ENCODE measurements around the gene FKBP4.

Gene FKBP4

GRCh38 chr12:2832550-2833127, 37.9 kb downstream of the FKBP4 start:
- no peak overlapping the region for H2BK15ac ChIP-seq (replicated peaks; ENCODE audit: low read depth)
- no peak overlapping the region for H3K4me2 ChIP-seq (ENCODE audit: low read length)
- no peak overlapping the region for H3K18ac ChIP-seq (ENCODE audit: low read length)
- H3K4me3 ChIP-seq (ENCODE audit: low read length) = no peak overlapping the region
- H3K4me1 ChIP-seq (ENCODE audit: control insufficient read depth, low read depth, low read length) = no peaks in the 10 kb centered on the region
- H3K4ac ChIP-seq (ENCODE audit: low read depth, low read length) = no peak overlapping the region
- H3K23ac ChIP-seq (ENCODE audit: low read length) = no peak overlapping the region
- no CpG with 5 or more reads among the region's 6 CpGs for WGBS (ENCODE audit: extremely low coverage, insufficient coverage, low lambda C conversion rate)
- no peaks in the 10 kb centered on the region for H3K36me3 ChIP-seq (ENCODE audit: control insufficient read depth, insufficient read depth, low read length)
- H3K56ac ChIP-seq (ENCODE audit: low read length) = no peak overlapping the region
- H3K79me2 ChIP-seq (ENCODE audit: control insufficient read depth, insufficient read depth, low read length) = no peaks in the 10 kb centered on the region
- no peak overlapping the region for H2BK5ac ChIP-seq (ENCODE audit: low read length)
- H3K79me1 ChIP-seq (ENCODE audit: low read length) = no peaks in the 10 kb centered on the region
- H2BK120ac ChIP-seq (ENCODE audit: low read depth, low read length) = no peak overlapping the region
- no peak overlapping the region for H4K5ac ChIP-seq (ENCODE audit: low read length)
- no peak for DNase-seq
- H3K27me3 ChIP-seq (ENCODE audit: insufficient read depth, low read length, poor library complexity) = no peaks in the 10 kb centered on the region
- no peak overlapping the region for H4K8ac ChIP-seq (ENCODE audit: low read depth, low read length)
- H3K27ac ChIP-seq (ENCODE audit: low read depth, low read length) = no peak overlapping the region
- no peak overlapping the region for H3K9ac ChIP-seq (ENCODE audit: low read length)
- H2AK5ac ChIP-seq (ENCODE audit: low read length) = no peak overlapping the region

- Histone ChIP-seq H4K5ac (ENCODE audit: low read length) (no peak overlapping the region), H3K18ac (ENCODE audit: low read length) (no peak overlapping the region), H2AK5ac (ENCODE audit: low read length) (no peak overlapping the region), H3K23ac (ENCODE audit: low read length) (no peak overlapping the region), H3K36me3 (ENCODE audit: control insufficient read depth, insufficient read depth, low read length) (no peaks in the 10 kb centered on the region), H3K9ac (ENCODE audit: low read length) (no peak overlapping the region), H3K4me1 (ENCODE audit: control insufficient read depth, low read depth, low read length) (no peaks in the 10 kb centered on the region), H2BK5ac (ENCODE audit: low read length) (no peak overlapping the region), H2BK15ac (replicated peaks; ENCODE audit: low read depth) (no peak overlapping the region), H3K56ac (ENCODE audit: low read length) (no peak overlapping the region), H3K79me1 (ENCODE audit: low read length) (no peaks in the 10 kb centered on the region), H3K4me3 (ENCODE audit: low read length) (no peak overlapping the region), H3K4me2 (ENCODE audit: low read length) (no peak overlapping the region), H3K27ac (ENCODE audit: low read depth, low read length) (no peak overlapping the region), H3K4ac (ENCODE audit: low read depth, low read length) (no peak overlapping the region), H3K27me3 (ENCODE audit: insufficient read depth, low read length, poor library complexity) (no peaks in the 10 kb centered on the region), H4K8ac (ENCODE audit: low read depth, low read length) (no peak overlapping the region), H3K79me2 (ENCODE audit: control insufficient read depth, insufficient read depth, low read length) (no peaks in the 10 kb centered on the region), H2BK120ac (ENCODE audit: low read depth, low read length) (no peak overlapping the region)
- no peak for DNase-seq
- no CpG with 5 or more reads among the region's 5 CpGs for WGBS (ENCODE audit: extremely low coverage, insufficient coverage, low lambda C conversion rate)
Measured at GRCh38 chr12:2833327-2833726, 38.6 kb downstream of the FKBP4 start.

GRCh38 chr12:2833810-2834209, 39.0 kb downstream of the FKBP4 start:
- Histone ChIP-seq H2AK5ac (ENCODE audit: low read length) (no peak overlapping the region), H3K27ac (ENCODE audit: low read depth, low read length) (no peak overlapping the region), H4K8ac (ENCODE audit: low read depth, low read length) (no peak overlapping the region), H3K27me3 (ENCODE audit: insufficient read depth, low read length, poor library complexity) (no peaks in the 10 kb centered on the region), H3K79me1 (ENCODE audit: low read length) (no peaks in the 10 kb centered on the region), H3K36me3 (ENCODE audit: control insufficient read depth, insufficient read depth, low read length) (no peaks in the 10 kb centered on the region), H3K56ac (ENCODE audit: low read length) (no peak overlapping the region), H4K5ac (ENCODE audit: low read length) (no peak overlapping the region), H2BK15ac (replicated peaks; ENCODE audit: low read depth) (no peak overlapping the region), H3K4me2 (ENCODE audit: low read length) (no peak overlapping the region), H3K23ac (ENCODE audit: low read length) (no peak overlapping the region), H3K79me2 (ENCODE audit: control insufficient read depth, insufficient read depth, low read length) (no peaks in the 10 kb centered on the region), H2BK5ac (ENCODE audit: low read length) (no peak overlapping the region), H2BK120ac (ENCODE audit: low read depth, low read length) (no peak overlapping the region), H3K4me1 (ENCODE audit: control insufficient read depth, low read depth, low read length) (no peaks in the 10 kb centered on the region), H3K18ac (ENCODE audit: low read length) (no peak overlapping the region), H3K9ac (ENCODE audit: low read length) (no peak overlapping the region), H3K4ac (ENCODE audit: low read depth, low read length) (no peak overlapping the region), H3K4me3 (ENCODE audit: low read length) (no peak overlapping the region)
- no CpG with 5 or more reads among the region's 9 CpGs for WGBS (ENCODE audit: extremely low coverage, insufficient coverage, low lambda C conversion rate)
- DNase-seq = no peak

GRCh38 chr12:2834581-2835491, 40.1 kb downstream of the FKBP4 start, which contains the start of gene NRIP2:
Gene NRIP2, minus strand, starts transcription at chr12:2835035. Its CDS starts 52 bp downstream, at chr12:2834983.
- peak; percentile 67 for DNase-seq
- Histone ChIP-seq H3K4ac (ENCODE audit: low read depth, low read length) (no peak within 1 kb of the TSS), H3K27me3 (ENCODE audit: insufficient read depth, low read length, poor library complexity) (no peaks in the 10 kb centered on the region), H3K4me2 (ENCODE audit: low read length) (no peak within 1 kb of the TSS), H2AK5ac (ENCODE audit: low read length) (no peak within 1 kb of the TSS), H3K79me2 (ENCODE audit: control insufficient read depth, insufficient read depth, low read length) (no peaks in the 10 kb centered on the region), H3K36me3 (ENCODE audit: control insufficient read depth, insufficient read depth, low read length) (no peaks in the 10 kb centered on the region), H2BK5ac (ENCODE audit: low read length) (no peak within 1 kb of the TSS), H3K23ac (ENCODE audit: low read length) (peak within 1 kb of the TSS; percentile 48), H3K27ac (ENCODE audit: low read depth, low read length) (no peak within 1 kb of the TSS), H3K4me1 (ENCODE audit: control insufficient read depth, low read depth, low read length) (no peaks in the 10 kb centered on the region), H4K8ac (ENCODE audit: low read depth, low read length) (no peak within 1 kb of the TSS), H3K56ac (ENCODE audit: low read length) (no peak within 1 kb of the TSS), H2BK120ac (ENCODE audit: low read depth, low read length) (no peak within 1 kb of the TSS), H3K4me3 (ENCODE audit: low read length) (no peak within 1 kb of the TSS), H4K5ac (ENCODE audit: low read length) (no peak within 1 kb of the TSS), H3K18ac (ENCODE audit: low read length) (no peak within 1 kb of the TSS), H2BK15ac (replicated peaks; ENCODE audit: low read depth) (no peak within 1 kb of the TSS), H3K9ac (ENCODE audit: low read length) (peak within 1 kb of the TSS; percentile 1), H3K79me1 (ENCODE audit: low read length) (no peaks in the 10 kb centered on the region)
- no CpG with 5 or more reads among the region's 32 CpGs for whole genome bisulfite sequencing (ENCODE audit: extremely low coverage, insufficient coverage, low lambda C conversion rate)

GRCh38 chr12:2835691-2836403, 41.1 kb downstream of the FKBP4 start:
- H3K4me3 ChIP-seq (ENCODE audit: low read length) = no peak overlapping the region
- H3K4me1 ChIP-seq (ENCODE audit: control insufficient read depth, low read depth, low read length) = no peaks in the 10 kb centered on the region
- H4K8ac ChIP-seq (ENCODE audit: low read depth, low read length) = no peak overlapping the region
- H3K27ac ChIP-seq (ENCODE audit: low read depth, low read length) = no peak overlapping the region
- H2BK15ac ChIP-seq (replicated peaks; ENCODE audit: low read depth) = no peak overlapping the region
- H2BK120ac ChIP-seq (ENCODE audit: low read depth, low read length) = no peak overlapping the region
- H2BK5ac ChIP-seq (ENCODE audit: low read length) = no peak overlapping the region
- no peak overlapping the region for H2AK5ac ChIP-seq (ENCODE audit: low read length)
- H4K5ac ChIP-seq (ENCODE audit: low read length) = no peak overlapping the region
- no peak overlapping the region for H3K4me2 ChIP-seq (ENCODE audit: low read length)
- no peak overlapping the region for H3K9ac ChIP-seq (ENCODE audit: low read length)
- H3K23ac ChIP-seq (ENCODE audit: low read length) = no peak overlapping the region
- H3K79me1 ChIP-seq (ENCODE audit: low read length) = no peaks in the 10 kb centered on the region
- H3K36me3 ChIP-seq (ENCODE audit: control insufficient read depth, insufficient read depth, low read length) = no peaks in the 10 kb centered on the region
- no peaks in the 10 kb centered on the region for H3K79me2 ChIP-seq (ENCODE audit: control insufficient read depth, insufficient read depth, low read length)
- H3K27me3 ChIP-seq (ENCODE audit: insufficient read depth, low read length, poor library complexity) = no peaks in the 10 kb centered on the region
- H3K4ac ChIP-seq (ENCODE audit: low read depth, low read length) = no peak overlapping the region
- no peak overlapping the region for H3K56ac ChIP-seq (ENCODE audit: low read length)
- no peak for DNase-seq
- no peak overlapping the region for H3K18ac ChIP-seq (ENCODE audit: low read length)
- WGBS (ENCODE audit: extremely low coverage, insufficient coverage, low lambda C conversion rate) = no CpG with 5 or more reads among the region's 4 CpGs
